ENCODE results near the gene RNF112. TPM values are rescaled to one million over a fixed set of nuclear protein-coding genes. Genes with fewer than 3 reads are reported as not detected.

The RNF112 gene
- total RNA-seq, 2 donors from 2014 or later, result 0.84 to 1.6 TPM

- peaks cover 17% of the 10 kb centered on the region for H3K4me1 Mint-ChIP-seq (ENCODE audit: low read depth)
- DNase-seq, result no peak
These were observed 4.3 kb downstream of the RNF112 start for GRCh38 chr17:19415311-19415710.

GRCh38 chr17:19415806-19416775 lies 5.1 kb downstream of the RNF112 start:
- Mint-ChIP-seq H3K4me1 (ENCODE audit: low read depth) (peaks cover 17% of the 10 kb centered on the region), H3K9me3 (no peaks in the 10 kb centered on the region), H3K27me3 (ENCODE audit: low read depth) (peaks cover 4% of the 10 kb centered on the region), H3K27ac (no peak overlapping the region), H3K36me3 (ENCODE audit: insufficient read depth in 2 of 2) (no peaks in the 10 kb centered on the region), H3K4me3 (no peak overlapping the region)
- DNase-seq (no peak), ATAC-seq (replicated peaks in 1 of 2) (no peak)

More at GRCh38 chr17:19415311-19415710, 4.3 kb downstream of the RNF112 start:
- Mint-ChIP-seq H3K36me3 (ENCODE audit: insufficient read depth in 2 of 2) (no peaks in the 10 kb centered on the region), H3K27me3 (ENCODE audit: low read depth) (no peaks in the 10 kb centered on the region), H3K9me3 (no peaks in the 10 kb centered on the region), H3K4me3 (no peak overlapping the region), H3K27ac (no peak overlapping the region)
- no peak for ATAC-seq (replicated peaks in 1 of 2)

- Mint-ChIP-seq H3K27me3 (ENCODE audit: low read depth) (peaks cover 6% of the 10 kb centered on the region), H3K27ac (no peak overlapping the region), H3K9me3 (no peaks in the 10 kb centered on the region), H3K36me3 (ENCODE audit: insufficient read depth in 2 of 2) (no peaks in the 10 kb centered on the region), H3K4me3 (no peak overlapping the region), H3K4me1 (ENCODE audit: low read depth) (peaks cover 17% of the 10 kb centered on the region)
- no peak for DNase-seq
- ATAC-seq (replicated peaks in 1 of 2), result no peak
These were observed 6.6 kb downstream of the RNF112 start for GRCh38 chr17:19417611-19418010.

GRCh38 chr17:19418251-19418992 lies 7.4 kb downstream of the RNF112 start:
- no peaks in the 10 kb centered on the region for H3K36me3 Mint-ChIP-seq (ENCODE audit: insufficient read depth in 2 of 2)
- peaks cover 17% of the 10 kb centered on the region for H3K4me1 Mint-ChIP-seq (ENCODE audit: low read depth)
- no peaks in the 10 kb centered on the region for H3K9me3 Mint-ChIP-seq
- ATAC-seq (replicated peaks in 1 of 2), result peak; percentile 88 to 98
- no peak overlapping the region for H3K4me3 Mint-ChIP-seq
- H3K27ac Mint-ChIP-seq, result no peak overlapping the region
- DNase-seq, result peak; percentile 47 to 48
- peaks cover 13% of the 10 kb centered on the region for H3K27me3 Mint-ChIP-seq (ENCODE audit: low read depth)

GRCh38 chr17:19421219-19421618 lies 10.2 kb downstream of the RNF112 start:
- peaks cover 17% of the 10 kb centered on the region for H3K4me1 Mint-ChIP-seq (ENCODE audit: low read depth)
- H3K4me3 Mint-ChIP-seq, result no peak overlapping the region
- H3K27me3 Mint-ChIP-seq (ENCODE audit: low read depth), result peaks cover 13% of the 10 kb centered on the region
- ATAC-seq (replicated peaks in 1 of 2) (no peak), DNase-seq (no peak)
- no peak overlapping the region for H3K27ac Mint-ChIP-seq
- no peaks in the 10 kb centered on the region for H3K9me3 Mint-ChIP-seq
- H3K36me3 Mint-ChIP-seq (ENCODE audit: insufficient read depth in 2 of 2), result no peaks in the 10 kb centered on the region

- Mint-ChIP-seq H3K27me3 (ENCODE audit: low read depth) (peaks cover 13% of the 10 kb centered on the region), H3K36me3 (ENCODE audit: insufficient read depth in 2 of 2) (no peaks in the 10 kb centered on the region), H3K4me3 (no peak overlapping the region)
These were observed 10.9 kb downstream of the RNF112 start for GRCh38 chr17:19421926-19422325.

GRCh38 chr17:19424934-19425868 lies 14.2 kb downstream of the RNF112 start:
- DNase-seq (no peak), ATAC-seq (replicated peaks in 1 of 2) (no peak)
- Mint-ChIP-seq H3K27me3 (ENCODE audit: low read depth) (peaks cover 13% of the 10 kb centered on the region), H3K27ac (no peak overlapping the region), H3K9me3 (no peaks in the 10 kb centered on the region), H3K36me3 (ENCODE audit: insufficient read depth in 2 of 2) (no peaks in the 10 kb centered on the region), H3K4me1 (ENCODE audit: low read depth) (no peaks in the 10 kb centered on the region), H3K4me3 (no peak overlapping the region)

More at GRCh38 chr17:19421926-19422325, 10.9 kb downstream of the RNF112 start:
- DNase-seq, result no peak
- no peak overlapping the region for H3K27ac Mint-ChIP-seq
- no peak for ATAC-seq (replicated peaks in 1 of 2)
- H3K4me1 Mint-ChIP-seq (ENCODE audit: low read depth), result peaks cover 17% of the 10 kb centered on the region
- no peaks in the 10 kb centered on the region for H3K9me3 Mint-ChIP-seq

GRCh38 chr17:19426631-19427030 lies 15.6 kb downstream of the RNF112 start:
- Mint-ChIP-seq H3K4me1 (ENCODE audit: low read depth) (no peaks in the 10 kb centered on the region), H3K9me3 (no peaks in the 10 kb centered on the region), H3K27ac (no peak overlapping the region), H3K36me3 (ENCODE audit: insufficient read depth in 2 of 2) (no peaks in the 10 kb centered on the region), H3K4me3 (no peak overlapping the region), H3K27me3 (ENCODE audit: low read depth) (peaks cover 7% of the 10 kb centered on the region)
- DNase-seq (no peak), ATAC-seq (replicated peaks in 1 of 2) (no peak)

GRCh38 chr17:19431691-19432090 lies 20.7 kb downstream of the RNF112 start:
- ATAC-seq (replicated peaks in 1 of 2) (no peak), DNase-seq (no peak)
- H3K36me3 Mint-ChIP-seq (ENCODE audit: insufficient read depth in 2 of 2), result no peaks in the 10 kb centered on the region
- H3K4me3 Mint-ChIP-seq, result no peak overlapping the region
- no peak overlapping the region for H3K27ac Mint-ChIP-seq
- no peaks in the 10 kb centered on the region for H3K27me3 Mint-ChIP-seq (ENCODE audit: low read depth)
- no peaks in the 10 kb centered on the region for H3K9me3 Mint-ChIP-seq
- no peaks in the 10 kb centered on the region for H3K4me1 Mint-ChIP-seq (ENCODE audit: low read depth)

- Mint-ChIP-seq H3K4me1 (ENCODE audit: low read depth) (no peaks in the 10 kb centered on the region), H3K27ac (no peak overlapping the region), H3K9me3 (no peaks in the 10 kb centered on the region), H3K27me3 (ENCODE audit: low read depth) (peaks cover under 1% of the 10 kb centered on the region), H3K36me3 (ENCODE audit: insufficient read depth in 2 of 2) (no peaks in the 10 kb centered on the region), H3K4me3 (no peak overlapping the region)
- no peak for ATAC-seq (replicated peaks in 1 of 2)
- DNase-seq, result no peak
These were observed 22.2 kb downstream of the RNF112 start for GRCh38 chr17:19433255-19433654.

GRCh38 chr17:19433727-19434340 lies 22.8 kb downstream of the RNF112 start:
- H3K27ac Mint-ChIP-seq, result no peak overlapping the region

GRCh38 chr17:19440421-19440820 lies 29.4 kb downstream of the RNF112 start:
- DNase-seq (no peak), ATAC-seq (replicated peaks in 1 of 2) (no peak)
- peaks cover 25% of the 10 kb centered on the region for H3K27me3 Mint-ChIP-seq (ENCODE audit: low read depth)
- H3K36me3 Mint-ChIP-seq (ENCODE audit: insufficient read depth in 2 of 2), result peaks cover 5 to 7% of the 10 kb centered on the region in 2 donors
- H3K9me3 Mint-ChIP-seq, result peaks cover 4 to 6% of the 10 kb centered on the region in 2 donors
- H3K4me1 Mint-ChIP-seq (ENCODE audit: low read depth), result peaks cover 6% of the 10 kb centered on the region
- H3K4me3 Mint-ChIP-seq, result no peak overlapping the region
- peak overlapping the region; percentile 26 for H3K27ac Mint-ChIP-seq

More at GRCh38 chr17:19433727-19434340, 22.8 kb downstream of the RNF112 start:
- no peak overlapping the region for H3K4me3 Mint-ChIP-seq
- ATAC-seq (replicated peaks in 1 of 2), result no peak
- H3K9me3 Mint-ChIP-seq, result no peaks in the 10 kb centered on the region
- H3K36me3 Mint-ChIP-seq (ENCODE audit: insufficient read depth in 2 of 2), result no peaks in the 10 kb centered on the region
- H3K4me1 Mint-ChIP-seq (ENCODE audit: low read depth), result no peaks in the 10 kb centered on the region
- DNase-seq, result no peak
- peaks cover 6% of the 10 kb centered on the region for H3K27me3 Mint-ChIP-seq (ENCODE audit: low read depth)
